H1 (cell line): Measurements from ENCODE around the gene FBXO7. TPM values are rescaled to one million over a fixed set of nuclear protein-coding genes. Genes with fewer than 3 reads are reported as not detected.

Experiments
- CTCF ChIA-PET: fragments of 300-600 bp; sonication (Branson Sonifier 250); formaldehyde crosslinking; loops from one replicate; lab custom pipeline; 2021; ENCODE audit not compliant: partially characterized antibody; lab: Charles Lee
- POLR2A ChIA-PET: fragments of 300-600 bp; sonication (Branson Sonifier 250); formaldehyde crosslinking; loops from one replicate; lab custom pipeline; 2021; ENCODE audit warnings: inconsistent platforms; ENCODE audit not compliant: partially characterized antibody; lab: Charles Lee
- DNase-seq, 2 experiments: peaks; one replicate each; pipeline versions ENCODE4 v3.0.0 to v3.0.0-alpha.2; 2010 to 2022; ENCODE audit warnings: low spot score in 2 of 2, low read depth in 1 of 2, mixed read lengths in 1 of 2
- FAIRE-seq: peaks from 2 replicates; lab custom pipeline; 2011; peaks lifted over from hg19 to GRCh38; lab: Jason Lieb, UNC
- H2AFZ ChIP-seq: 2 replicates; pipeline ENCODE4 v1.8.1; 2012; ENCODE audit warnings: low read length, inconsistent platforms
- H2AK5ac ChIP-seq: 2 replicates; pipeline ENCODE4 v1.6.1; 2013; ENCODE audit warnings: low read depth, low read length
- H2BK120ac ChIP-seq: replicated peaks from 2 replicates; pipeline ENCODE3; 2013; ENCODE audit warnings: low read depth, low read length, inconsistent platforms
- H2BK12ac ChIP-seq: 2 replicates; pipeline ENCODE4 v1.6.1; 2013; ENCODE audit warnings: low read depth, low read length
- H2BK15ac ChIP-seq: 2 replicates; pipeline ENCODE4 v1.6.1; 2013; ENCODE audit warnings: low read length
- H2BK20ac ChIP-seq: 2 replicates; pipeline ENCODE4 v1.6.1; 2013; ENCODE audit warnings: low read length
- H2BK5ac ChIP-seq: 2 replicates; pipeline ENCODE4 v1.6.1; 2013; ENCODE audit warnings: low read depth, low read length
- H3K14ac ChIP-seq: 2 replicates; pipeline ENCODE4 v1.6.1; 2013; ENCODE audit warnings: inconsistent platforms; ENCODE audit not compliant: insufficient read length
- H3K18ac ChIP-seq: 2 replicates; pipeline ENCODE4 v1.6.1; 2013; ENCODE audit warnings: low read length; ENCODE audit errors: extremely low read depth
- H3K23ac ChIP-seq: 2 replicates; pipeline ENCODE4 v1.6.1; 2013; ENCODE audit warnings: inconsistent platforms; ENCODE audit not compliant: insufficient read length
- H3K23me2 ChIP-seq: 2 replicates; pipeline ENCODE4 v1.6.1; 2013; ENCODE audit warnings: low read depth, low read length
- H3K27ac ChIP-seq: 2 replicates; pipeline ENCODE4 v1.6.1; 2011; ENCODE audit warnings: low read depth, low read length, inconsistent platforms
- H3K27me3 ChIP-seq, 4 experiments: replicated peaks in 1 of 4; 1 replicate in 1 of 4; 2 replicates in 3 of 4; pipeline versions ENCODE4 v1.6.1 to v1.8.1; 2011 to 2013; ENCODE audit warnings: low read length in 3 of 4, mild to moderate bottlenecking in 3 of 4, inconsistent platforms in 2 of 4, mixed read lengths in 2 of 4, moderate library complexity in 1 of 4; ENCODE audit not compliant: control insufficient read depth in 3 of 4, insufficient read depth in 3 of 4; ENCODE audit errors: extremely low read depth in 1 of 4
- H3K36me3 ChIP-seq, 4 experiments: 2 replicates each; pipeline versions ENCODE4 v1.6.1 to v1.8.1; 2011 to 2013; ENCODE audit warnings: mild to moderate bottlenecking in 4 of 4, low read length in 3 of 4, moderate library complexity in 2 of 4, control low read depth in 1 of 4, inconsistent platforms in 1 of 4; ENCODE audit not compliant: insufficient read depth in 4 of 4, control insufficient read depth in 2 of 4
- H3K4ac ChIP-seq: replicated peaks from 2 replicates; pipeline ENCODE3; 2013; ENCODE audit warnings: low read length, low read depth, mixed read lengths, inconsistent platforms; ENCODE audit not compliant: insufficient read length
- H3K4me1 ChIP-seq, 4 experiments: replicated peaks in 1 of 4; 1 replicate in 1 of 4; 2 replicates in 3 of 4; pipeline versions ENCODE4 v1.6.1 to v1.8.1; 2011 to 2013; ENCODE audit warnings: low read length in 3 of 4, inconsistent platforms in 2 of 4, mixed read lengths in 1 of 4; ENCODE audit not compliant: insufficient read depth in 4 of 4, control insufficient read depth in 3 of 4
- H3K4me2 ChIP-seq, 2 experiments: 2 replicates each; pipeline versions ENCODE4 v1.6.1 to v1.8.1; 2011 to 2013; ENCODE audit warnings: low read depth in 2 of 2, low read length in 2 of 2, control low read depth in 1 of 2, inconsistent platforms in 1 of 2, mild to moderate bottlenecking in 1 of 2; ENCODE audit not compliant: insufficient read depth in 1 of 2
- H3K4me3 ChIP-seq, 4 experiments: fragments of 200-600, 300-600 bp in 1 of 4; sonication (generic), shearing (Covaris generic), sonication (Bioruptor Twin) in 1 of 4; 2 replicates each; pipeline versions ENCODE4 v1.5.1 to v1.8.1; 2011 to 2016; ENCODE audit warnings: low read length in 4 of 4, low read depth in 3 of 4, control low read depth in 2 of 4, inconsistent platforms in 2 of 4, mild to moderate bottlenecking in 2 of 4, mixed read lengths in 1 of 4, moderate library complexity in 1 of 4; ENCODE audit not compliant: insufficient read depth in 2 of 4; ENCODE audit errors: extremely low read depth in 1 of 4
- H3K56ac ChIP-seq: replicated peaks from 2 replicates; pipeline ENCODE3; 2013; ENCODE audit warnings: low read depth, mild to moderate bottlenecking, mixed read lengths, low read length, inconsistent platforms; ENCODE audit not compliant: insufficient read length
- H3K79me1 ChIP-seq: 2 replicates; pipeline ENCODE4 v1.6.1; 2013; ENCODE audit warnings: low read depth, low read length, control low read depth
- H3K79me2 ChIP-seq, 2 experiments: 2 replicates each; pipeline versions ENCODE4 v1.6.1 to v1.8.1; 2012 to 2013; ENCODE audit warnings: low read length in 2 of 2, mild to moderate bottlenecking in 2 of 2, inconsistent platforms in 1 of 2; ENCODE audit not compliant: insufficient read depth in 2 of 2, control insufficient read depth in 1 of 2
- H3K9ac ChIP-seq, 4 experiments: replicated peaks in 1 of 4; 1 replicate in 1 of 4; 2 replicates in 3 of 4; pipeline versions ENCODE4 v1.6.1 to v1.8.1; 2011 to 2013; ENCODE audit warnings: low read depth in 3 of 4, low read length in 3 of 4, control low read depth in 2 of 4, mild to moderate bottlenecking in 2 of 4, moderate library complexity in 2 of 4, inconsistent platforms in 1 of 4; ENCODE audit errors: extremely low read depth in 1 of 4
- H3K9me3 ChIP-seq, 2 experiments: 2 replicates each; pipeline versions ENCODE4 v1.6.1 to v1.8.1; 2012 to 2013; ENCODE audit warnings: mild to moderate bottlenecking in 2 of 2, moderate library complexity in 2 of 2, control low read depth in 1 of 2, inconsistent platforms in 1 of 2, low read depth in 1 of 2, low read length in 1 of 2, mixed read lengths in 1 of 2; ENCODE audit not compliant: insufficient read depth in 2 of 2
- H4K20me1 ChIP-seq, 2 experiments: replicated peaks in 1 of 2; 2 replicates each; pipeline versions ENCODE3 to v1.8.1; 2011 to 2013; ENCODE audit warnings: inconsistent platforms in 2 of 2, low read length in 2 of 2, mild to moderate bottlenecking in 1 of 2; ENCODE audit not compliant: insufficient read depth in 2 of 2, control insufficient read depth in 1 of 2
- H4K5ac ChIP-seq: 2 replicates; pipeline ENCODE4 v1.6.1; 2013; ENCODE audit warnings: low read length, low read depth, mixed read lengths, inconsistent platforms; ENCODE audit not compliant: insufficient read length
- H4K8ac ChIP-seq: 2 replicates; pipeline ENCODE4 v1.8.0; 2013; ENCODE audit warnings: mild to moderate bottlenecking, moderate library complexity, low read length, inconsistent platforms; ENCODE audit not compliant: insufficient read depth; ENCODE audit errors: extremely low read depth
- H4K91ac ChIP-seq: replicated peaks from 2 replicates; pipeline ENCODE3; 2013; ENCODE audit warnings: low read length, mixed read lengths, inconsistent platforms; ENCODE audit not compliant: insufficient read length
- CBX8 ChIP-seq: fragments of 300-800, 300-1000 bp; sonication (generic); IDR thresholded peaks from 2 replicates; pipeline ENCODE4 v1.7.1; 2016; ENCODE audit warnings: low read depth, low read length, borderline replicate concordance
- PHF8 ChIP-seq: fragments of 200-600 bp; sonication (generic); conservative IDR thresholded peaks from 2 replicates; pipeline ENCODE4 v1.7.1; 2012; ENCODE audit warnings: low read depth, mild to moderate bottlenecking, inconsistent platforms, low read length, moderate library complexity
- RAD21 ChIP-seq, 2 experiments: IDR thresholded peaks in 1 of 2; conservative IDR thresholded peaks in 1 of 2; 2 replicates each; pipeline ENCODE4 v1.6.1; 2011; ENCODE audit warnings: low read depth in 2 of 2, low read length in 2 of 2, improper control_type of control experiment in 1 of 2, inconsistent platforms in 1 of 2, mild to moderate bottlenecking in 1 of 2, moderate library complexity in 1 of 2
- WGBS, 2 experiments: shearing (Covaris generic) in 1 of 2; methylation state at CpG; one replicate each; pipeline versions ENCODE4 v1.1.6 to v1.1.7; 2013 to 2015; ENCODE audit warnings: low lambda C conversion rate in 2 of 2, mixed read lengths in 2 of 2, inconsistent platforms in 1 of 2, low coverage in 1 of 2, missing lambda C conversion rate in 1 of 2; ENCODE audit not compliant: insufficient replicate concordance in 2 of 2, insufficient coverage in 1 of 2, insufficient read length in 1 of 2; ENCODE audit errors: extremely low coverage in 1 of 2, missing lambda C conversion rate in 1 of 2; 5-methylcytosine and 5-hydroxymethylcytosine counted together
- polyA plus RNA-seq, 7 experiments: library from polyadenylated mRNA; depleted of rRNA in 3 of 7; stranded (reverse) in 5 of 7; unstranded in 2 of 7; fragments of >200 nt in 5 of 7; fragments of 200-250 nt in 2 of 7; gene quantifications; 1 replicate in 5 of 7; 2 replicates in 1 of 7; 4 replicates in 1 of 7; pipeline versions ENCODE4 v1.2.1 to v1.2.3, GENCODE V29; 2011 to 2013; ENCODE audit warnings: missing spikeins in 2 of 7, mixed read lengths in 2 of 7
- total RNA-seq: library from RNA; stranded (reverse); fragmentation: NEBNext Ultra II Directional; extraction: Animal tissue kit (Norgen Biotek cat#: 25700); gene quantifications from 2 replicates; pipeline ENCODE4 v1.2.1, GENCODE V29; 2021

Gene FBXO7
- total and polyA plus RNA-seq, 2 of the 8 experiments (the other 6 are each of a cell fraction or from before 2014, with no cell fraction given): 62.7 to 76.1 TPM

DNA sequence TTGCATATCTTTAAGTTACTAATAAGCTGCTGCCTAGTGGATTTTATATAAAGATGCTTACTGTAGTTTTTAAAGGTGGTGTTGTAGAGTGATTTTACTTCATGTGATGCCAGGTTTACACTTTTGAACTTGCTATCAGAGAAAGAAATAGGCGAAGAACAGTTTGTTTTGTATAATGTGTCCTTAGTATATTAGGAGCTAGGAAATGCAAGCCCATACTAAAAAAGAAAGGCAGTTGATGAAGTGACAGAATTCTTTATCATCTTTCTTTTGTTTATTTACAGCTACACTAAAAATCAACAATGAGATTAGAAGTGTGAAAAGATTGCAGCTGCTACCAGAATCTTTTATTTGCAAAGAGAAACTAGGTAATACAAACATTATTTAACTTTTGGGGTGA is 12.8 kb downstream of the FBXO7 start:
- no peak overlapping the region for H3K14ac ChIP-seq
- POLR2A ChIA-PET: no interaction called here
- no peaks in the 10 kb centered on the region for H3K27me3 ChIP-seq
- H2BK120ac ChIP-seq: no peak overlapping the region
- peaks cover 0 to 3% (median 0%) of the 10 kb centered on the region in 4 experiments; a peak in 1 of 7 replicates for H3K4me1 ChIP-seq
- H2BK15ac ChIP-seq: no peak overlapping the region
- DNase-seq (no peak), FAIRE-seq (no peak)
- H4K8ac ChIP-seq: no peak overlapping the region
- CTCF ChIA-PET: no interaction called here
- H3K36me3 ChIP-seq: peaks cover 0 to 28% (median 6%) of the 10 kb centered on the region in 4 experiments; a peak in 6 of 8 replicates
- WGBS, 2 experiments: 82% methylated on average over 1 of the region's 1 CpG; no CpG with 5 or more reads in 1 of the 2 experiments
- no peak overlapping the region for H3K9ac ChIP-seq
- H2AFZ ChIP-seq: no peak overlapping the region
- H3K23me2 ChIP-seq: no peaks in the 10 kb centered on the region
- no peak overlapping the region for H4K5ac ChIP-seq
- no peak overlapping the region for H3K4me3 ChIP-seq
- no peak overlapping the region for H2BK20ac ChIP-seq
- H3K79me1 ChIP-seq: no peaks in the 10 kb centered on the region
- no peak overlapping the region for H3K4ac ChIP-seq
- H2BK5ac ChIP-seq: no peak overlapping the region
- H3K18ac ChIP-seq: no peak overlapping the region
- H2BK12ac ChIP-seq: no peak overlapping the region
- no peaks in the 10 kb centered on the region for H3K9me3 ChIP-seq
- TF ChIP-seq RAD21 (IDR thresholded peaks at IDR 0.05 in 1 of 2, conservative IDR thresholded peaks at IDR 0.05 in 1 of 2; ENCODE audit: low read depth in 2 of 2, low read length in 2 of 2) (no peak), CBX8 (no peak), PHF8 (no peak)
- TF ChIP-seq, all 59 proteins: peak for 0
- H3K79me2 ChIP-seq: peaks cover 0 to 6% of the 10 kb centered on the region in 2 experiments; a peak in 1 of 4 replicates
- H3K23ac ChIP-seq: no peak overlapping the region
- H3K27ac ChIP-seq: no peak overlapping the region
- no peak overlapping the region for H2AK5ac ChIP-seq
- H4K91ac ChIP-seq: no peak overlapping the region
- H3K56ac ChIP-seq: no peak overlapping the region
- no peak overlapping the region for H3K4me2 ChIP-seq
- peaks cover 9 to 13% of the 10 kb centered on the region in 2 experiments for H4K20me1 ChIP-seq
